HL-60 (cell line): Measurements from ENCODE around the gene KIDINS220.

Experiments used
- POLR2AphosphoS5 ChIP-seq: IDR thresholded peaks from 2 replicates; pipeline ENCODE4 v1.6.1; 2012; ENCODE audit warnings: low read depth
- TF ChIP-seq, protein P1 (sequence below): IDR thresholded peaks from one replicate; pipeline ENCODE4 v1.5.1; 2011; ENCODE audit warnings: low read length, control low read depth, inconsistent platforms; ENCODE audit not compliant: insufficient read depth

DNA sequence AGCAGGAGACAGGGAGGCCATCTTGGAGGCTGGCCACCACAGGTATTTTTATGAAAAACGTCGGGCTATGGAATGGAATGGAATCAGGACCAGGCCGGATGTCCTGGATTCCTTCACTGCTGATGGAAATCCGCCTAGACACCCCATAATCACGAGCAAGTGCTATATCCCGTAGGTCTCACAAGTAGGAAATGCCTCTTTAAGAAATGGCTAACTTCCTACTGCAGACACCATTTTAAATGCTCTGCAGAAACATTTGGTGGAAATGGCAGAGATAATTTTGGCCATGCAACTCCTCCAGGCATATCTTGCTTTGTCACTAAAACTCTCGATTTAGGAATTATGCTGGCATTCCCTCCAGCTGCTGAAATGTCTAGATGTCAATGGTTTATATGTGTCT is 137.6 kb downstream of the KIDINS220 start:
- TF ChIP-seq, protein P1, sequence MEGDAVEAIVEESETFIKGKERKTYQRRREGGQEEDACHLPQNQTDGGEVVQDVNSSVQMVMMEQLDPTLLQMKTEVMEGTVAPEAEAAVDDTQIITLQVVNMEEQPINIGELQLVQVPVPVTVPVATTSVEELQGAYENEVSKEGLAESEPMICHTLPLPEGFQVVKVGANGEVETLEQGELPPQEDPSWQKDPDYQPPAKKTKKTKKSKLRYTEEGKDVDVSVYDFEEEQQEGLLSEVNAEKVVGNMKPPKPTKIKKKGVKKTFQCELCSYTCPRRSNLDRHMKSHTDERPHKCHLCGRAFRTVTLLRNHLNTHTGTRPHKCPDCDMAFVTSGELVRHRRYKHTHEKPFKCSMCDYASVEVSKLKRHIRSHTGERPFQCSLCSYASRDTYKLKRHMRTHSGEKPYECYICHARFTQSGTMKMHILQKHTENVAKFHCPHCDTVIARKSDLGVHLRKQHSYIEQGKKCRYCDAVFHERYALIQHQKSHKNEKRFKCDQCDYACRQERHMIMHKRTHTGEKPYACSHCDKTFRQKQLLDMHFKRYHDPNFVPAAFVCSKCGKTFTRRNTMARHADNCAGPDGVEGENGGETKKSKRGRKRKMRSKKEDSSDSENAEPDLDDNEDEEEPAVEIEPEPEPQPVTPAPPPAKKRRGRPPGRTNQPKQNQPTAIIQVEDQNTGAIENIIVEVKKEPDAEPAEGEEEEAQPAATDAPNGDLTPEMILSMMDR, result no peak
- TF ChIP-seq POLR2AphosphoS5, result no peak
